NCI-H82 (cell line): ENCODE results near the gene ARL5C.
"Not testable (repeated sequence)": the region's sequence is repeated elsewhere in the genome, so short reads cannot be mapped to it uniquely, and the experiment has no call there.

Source experiments
- DNase-seq: peaks from one replicate; lab custom pipeline; 2025; lab: John Stamatoyannopoulos, UW

ARL5C gene

GRCh38 chr17:39141294-39141693 is 24.7 kb downstream of the ARL5C start:
- no peak for DNase-seq

- no peak for DNase-seq
These were observed 26.4 kb downstream of the ARL5C start for GRCh38 chr17:39139561-39139960.

GRCh38 chr17:39139161-39139511 is 26.8 kb downstream of the ARL5C start:
- DNase-seq = no peak

GRCh38 chr17:39138431-39139160 is 27.4 kb downstream of the ARL5C start:
- no peak for DNase-seq

GRCh38 chr17:39134878-39135277 is 31.1 kb downstream of the ARL5C start:
- DNase-seq = peak; percentile 17

- DNase-seq = no peak
These were observed 33.8 kb downstream of the ARL5C start for GRCh38 chr17:39132192-39132610.

GRCh38 chr17:39131616-39132015 is 34.3 kb downstream of the ARL5C start:
- no peak for DNase-seq

GRCh38 chr17:39130205-39130604 is 35.8 kb downstream of the ARL5C start:
- DNase-seq = no peak

- DNase-seq = not testable (repeated sequence)
These were observed 36.4 kb downstream of the ARL5C start for GRCh38 chr17:39129544-39129943.

- DNase-seq = no peak
These were observed 39.5 kb downstream of the ARL5C start for GRCh38 chr17:39126436-39126835.

- no peak for DNase-seq
These were observed 40.7 kb downstream of the ARL5C start for GRCh38 chr17:39125143-39125875.

GRCh38 chr17:39123627-39124026 is 42.3 kb downstream of the ARL5C start:
- no peak for DNase-seq

- no peak for DNase-seq
These were observed 43.0 kb downstream of the ARL5C start for GRCh38 chr17:39122991-39123390.

GRCh38 chr17:39121919-39122318 is 44.0 kb downstream of the ARL5C start:
- DNase-seq = not testable (repeated sequence)

- no peak for DNase-seq
These were observed 47.1 kb downstream of the ARL5C start for GRCh38 chr17:39118674-39119419.

- no peak for DNase-seq
These were observed 49.7 kb downstream of the ARL5C start for GRCh38 chr17:39116224-39116623.

GRCh38 chr17:39115135-39115534 is 50.8 kb downstream of the ARL5C start:
- no peak for DNase-seq

- no peak for DNase-seq
These were observed 51.2 kb downstream of the ARL5C start for GRCh38 chr17:39114723-39115122.

- DNase-seq = no peak
These were observed 52.1 kb downstream of the ARL5C start for GRCh38 chr17:39113871-39114270.

GRCh38 chr17:39110435-39111136 is 55.4 kb downstream of the ARL5C start:
- DNase-seq = no peak

GRCh38 chr17:39108461-39109375 is 57.2 kb downstream of the ARL5C start:
- no peak for DNase-seq
